ENCODE results near the gene FCHSD2.

GRCh38 chr11:73001615-73002014 lies 140.5 kb downstream of the FCHSD2 start:
- no peak for TF ChIP-seq POLR2A (IDR thresholded peaks at IDR 0.05; ENCODE audit: low read depth, low read length)
- TF ChIP-seq, protein P1, sequence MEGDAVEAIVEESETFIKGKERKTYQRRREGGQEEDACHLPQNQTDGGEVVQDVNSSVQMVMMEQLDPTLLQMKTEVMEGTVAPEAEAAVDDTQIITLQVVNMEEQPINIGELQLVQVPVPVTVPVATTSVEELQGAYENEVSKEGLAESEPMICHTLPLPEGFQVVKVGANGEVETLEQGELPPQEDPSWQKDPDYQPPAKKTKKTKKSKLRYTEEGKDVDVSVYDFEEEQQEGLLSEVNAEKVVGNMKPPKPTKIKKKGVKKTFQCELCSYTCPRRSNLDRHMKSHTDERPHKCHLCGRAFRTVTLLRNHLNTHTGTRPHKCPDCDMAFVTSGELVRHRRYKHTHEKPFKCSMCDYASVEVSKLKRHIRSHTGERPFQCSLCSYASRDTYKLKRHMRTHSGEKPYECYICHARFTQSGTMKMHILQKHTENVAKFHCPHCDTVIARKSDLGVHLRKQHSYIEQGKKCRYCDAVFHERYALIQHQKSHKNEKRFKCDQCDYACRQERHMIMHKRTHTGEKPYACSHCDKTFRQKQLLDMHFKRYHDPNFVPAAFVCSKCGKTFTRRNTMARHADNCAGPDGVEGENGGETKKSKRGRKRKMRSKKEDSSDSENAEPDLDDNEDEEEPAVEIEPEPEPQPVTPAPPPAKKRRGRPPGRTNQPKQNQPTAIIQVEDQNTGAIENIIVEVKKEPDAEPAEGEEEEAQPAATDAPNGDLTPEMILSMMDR (IDR thresholded peaks at IDR 0.05; ENCODE audit: extremely low read depth in 1 of 2, insufficient read depth in 1 of 2, low read depth in 1 of 2, low read length in 2 of 2): no peak
- no peak for TF ChIP-seq POLR2AphosphoS5 (IDR thresholded peaks at IDR 0.05; ENCODE audit: insufficient read depth, low read depth, low read length)
- TF ChIP-seq, protein P2, sequence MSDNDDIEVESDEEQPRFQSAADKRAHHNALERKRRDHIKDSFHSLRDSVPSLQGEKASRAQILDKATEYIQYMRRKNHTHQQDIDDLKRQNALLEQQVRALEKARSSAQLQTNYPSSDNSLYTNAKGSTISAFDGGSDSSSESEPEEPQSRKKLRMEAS (IDR thresholded peaks at IDR 0.05; ENCODE audit: insufficient read depth, insufficient read length): no peak
- no peak for TF ChIP-seq EZH2 (IDR thresholded peaks at IDR 0.05; ENCODE audit: borderline replicate concordance, low read depth, low read length, severe bottlenecking)
- TF ChIP-seq MYC (IDR thresholded peaks at IDR 0.05; ENCODE audit: low read depth, low read length): no peak
- no peak for TF ChIP-seq JUN (IDR thresholded peaks at IDR 0.05; ENCODE audit: borderline replicate concordance, insufficient read depth, insufficient read length, low read depth)
- TF ChIP-seq GATA2 (IDR thresholded peaks at IDR 0.05; ENCODE audit: insufficient read depth, insufficient read length, low read depth, low read length): no peak
- no peak for TF ChIP-seq FOS (IDR thresholded peaks at IDR 0.05; ENCODE audit: borderline replicate concordance, insufficient read depth, low read length)

Measured in endothelial cell of umbilical vein (primary cell).